HL-60 (cell line): Measurements from ENCODE around the gene NRP2.

Source experiments
- DNase-seq, 2 experiments: peaks; one replicate each; pipeline ENCODE4 v3.0.0-alpha.2; 2010 to 2020; ENCODE audit warnings: low read depth in 1 of 2, low spot score in 1 of 2
- H3K27ac ChIP-seq: fragments of 250-450 bp; sonication (Bioruptor Pico); replicated peaks from 2 replicates; pipeline ENCODE4 v1.5.1; 2020; ENCODE audit warnings: mild to moderate bottlenecking, moderate library complexity
- H3K27me3 ChIP-seq: fragments of 250-450 bp; sonication (Bioruptor Pico); 2 replicates; pipeline ENCODE4 v1.5.1; 2021; ENCODE audit warnings: mild to moderate bottlenecking, moderate library complexity; ENCODE audit not compliant: insufficient read depth, poor library complexity, severe bottlenecking
- H3K4me3 ChIP-seq: replicated peaks from 2 replicates; pipeline ENCODE4 v1.5.1; 2011; ENCODE audit warnings: mild to moderate bottlenecking, control low read depth, low read length; ENCODE audit not compliant: insufficient read depth
- CTCF ChIP-seq: IDR thresholded peaks from one replicate; pipeline ENCODE4 v1.5.1; 2011; ENCODE audit warnings: low read length, control low read depth, inconsistent platforms; ENCODE audit not compliant: insufficient read depth
- GABPA ChIP-seq: IDR thresholded peaks from 2 replicates; pipeline ENCODE4 v1.6.1; 2012; ENCODE audit warnings: low read depth
- POLR2AphosphoS5 ChIP-seq: IDR thresholded peaks from 2 replicates; pipeline ENCODE4 v1.6.1; 2012; ENCODE audit warnings: low read depth
- REST ChIP-seq: IDR thresholded peaks from 2 replicates; pipeline ENCODE4 v1.6.1; 2012; ENCODE audit warnings: low read depth; ENCODE audit not compliant: insufficient replicate concordance
- SPI1 ChIP-seq: IDR thresholded peaks from 2 replicates; pipeline ENCODE4 v1.6.1; 2012; ENCODE audit warnings: low read depth, mild to moderate bottlenecking, borderline replicate concordance

NRP2 gene

GRCh38 chr2:205684871-205685313, 2.6 kb downstream of the NRP2 start:
- H3K27me3 ChIP-seq, result peaks cover 77% of the 10 kb centered on the region
- DNase-seq, result no peak
- H3K27ac ChIP-seq, result no peak overlapping the region
- TF ChIP-seq REST (no peak), SPI1 (no peak), CTCF (no peak), GABPA (no peak), POLR2AphosphoS5 (no peak)
- H3K4me3 ChIP-seq, result no peak overlapping the region

GRCh38 chr2:205685314-205686055, 3.2 kb downstream of the NRP2 start:
- no peak for DNase-seq
- no peak overlapping the region for H3K27ac ChIP-seq
- H3K4me3 ChIP-seq, result no peak overlapping the region
- peaks cover 77% of the 10 kb centered on the region for H3K27me3 ChIP-seq
- TF ChIP-seq POLR2AphosphoS5 (no peak), REST (no peak), GABPA (no peak), CTCF (no peak), SPI1 (no peak)

- Histone ChIP-seq H3K27me3 (peaks cover 70% of the 10 kb centered on the region), H3K27ac (no peak overlapping the region), H3K4me3 (no peak overlapping the region)
- no peak for DNase-seq
- TF ChIP-seq SPI1 (no peak), GABPA (no peak), POLR2AphosphoS5 (no peak), REST (no peak), CTCF (no peak)
Observed at GRCh38 chr2:205686056-205686782, 3.9 kb downstream of the NRP2 start.
